ENCODE data around the gene SLC38A8. TPM values are rescaled to one million over a fixed set of nuclear protein-coding genes. Genes with fewer than 3 reads are reported as not detected.

Gene SLC38A8
- total RNA-seq, 1 experiment from 2014 or later = not detected

GRCh38 chr16:83979441-83979840 is 63.2 kb downstream of the SLC38A8 start:
- in situ Hi-C loops (cut with HindIII; ENCODE audit: low sequenced_read_pairs) = loop anchor here (5.0 kb wide), 1 partner anchor 88 kb away; no protein-coding TSS in a partner anchor
- DNase-seq (ENCODE audit: low spot score) = no peak

- in situ Hi-C loops (cut with HindIII; ENCODE audit: low sequenced_read_pairs) = loop anchor here (5.0 kb wide), 1 partner anchor 89 kb away; no protein-coding TSS in a partner anchor
- DNase-seq (ENCODE audit: low spot score) = no peak
These were observed 64.1 kb downstream of the SLC38A8 start for GRCh38 chr16:83978401-83978904.

- in situ Hi-C loops (cut with HindIII; ENCODE audit: low sequenced_read_pairs) = loop anchor here (5.0 kb wide), 1 partner anchor 90 kb away; no protein-coding TSS in a partner anchor
- DNase-seq (ENCODE audit: low spot score) = no peak
These were observed 65.4 kb downstream of the SLC38A8 start for GRCh38 chr16:83977056-83977815.

- in situ Hi-C loops (cut with HindIII; ENCODE audit: low sequenced_read_pairs) = loop anchor here (5.0 kb wide), 1 partner anchor 92 kb away; no protein-coding TSS in a partner anchor
- DNase-seq (ENCODE audit: low spot score) = no peak
These were observed 66.9 kb downstream of the SLC38A8 start for GRCh38 chr16:83975590-83976260.

- DNase-seq (ENCODE audit: low spot score) = no peak
- in situ Hi-C loops (cut with HindIII; ENCODE audit: low sequenced_read_pairs) = no loop called here
These were observed 68.1 kb downstream of the SLC38A8 start for GRCh38 chr16:83974475-83974874.

GRCh38 chr16:83973581-83974385 is 68.8 kb downstream of the SLC38A8 start:
- no peak for DNase-seq (ENCODE audit: low spot score)
- in situ Hi-C loops (cut with HindIII; ENCODE audit: low sequenced_read_pairs) = no loop called here

GRCh38 chr16:83973077-83973476 is 69.5 kb downstream of the SLC38A8 start:
- DNase-seq (ENCODE audit: low spot score) = no peak
- in situ Hi-C loops (cut with HindIII; ENCODE audit: low sequenced_read_pairs) = no loop called here

GRCh38 chr16:83972256-83973008 is 70.2 kb downstream of the SLC38A8 start:
- in situ Hi-C loops (cut with HindIII; ENCODE audit: low sequenced_read_pairs) = no loop called here
- no peak for DNase-seq (ENCODE audit: low spot score)

- in situ Hi-C loops (cut with HindIII; ENCODE audit: low sequenced_read_pairs) = no loop called here
- no peak for DNase-seq (ENCODE audit: low spot score)
These were observed 71.1 kb downstream of the SLC38A8 start for GRCh38 chr16:83971165-83972130.

- in situ Hi-C loops (cut with HindIII; ENCODE audit: low sequenced_read_pairs) = no loop called here
- DNase-seq (ENCODE audit: low spot score) = no peak
These were observed 72.2 kb downstream of the SLC38A8 start for GRCh38 chr16:83970430-83970815.

- in situ Hi-C loops (cut with HindIII; ENCODE audit: low sequenced_read_pairs) = no loop called here
- DNase-seq (ENCODE audit: low spot score) = no peak
These were observed 72.7 kb downstream of the SLC38A8 start for GRCh38 chr16:83969771-83970429.

GRCh38 chr16:83968891-83969649 is 73.5 kb downstream of the SLC38A8 start:
- no peak for DNase-seq (ENCODE audit: low spot score)
- in situ Hi-C loops (cut with HindIII; ENCODE audit: low sequenced_read_pairs) = no loop called here

- DNase-seq (ENCODE audit: low spot score) = no peak
- in situ Hi-C loops (cut with HindIII; ENCODE audit: low sequenced_read_pairs) = no loop called here
These were observed 74.2 kb downstream of the SLC38A8 start for GRCh38 chr16:83968306-83968851.

GRCh38 chr16:83967838-83968305 is 74.7 kb downstream of the SLC38A8 start, which contains the start of gene NECAB2:
NECAB2 (plus strand) TSS chr16:83968244; CDS start chr16:83968649, 405 bp downstream.
- peak; percentile 30 for DNase-seq (ENCODE audit: low spot score)
- in situ Hi-C loops (cut with HindIII; ENCODE audit: low sequenced_read_pairs) = no loop called here

- peak; percentile 66 for DNase-seq (ENCODE audit: low spot score)
- in situ Hi-C loops (cut with HindIII; ENCODE audit: low sequenced_read_pairs) = no loop called here
These were observed 75.5 kb downstream of the SLC38A8 start for GRCh38 chr16:83967091-83967490.

GRCh38 chr16:83966153-83966696 is 76.4 kb downstream of the SLC38A8 start:
- in situ Hi-C loops (cut with HindIII; ENCODE audit: low sequenced_read_pairs) = no loop called here

More at GRCh38 chr16:83966153-83966696, 76.4 kb downstream of the SLC38A8 start:
- no peak for DNase-seq (ENCODE audit: low spot score)

All from G401 (cell line).